NOMO-1 (cell line): ENCODE results near the gene UNC93B1.

Experiments used
- DNase-seq, 2 experiments: peaks; one replicate each; lab custom pipeline; 2025; ENCODE audit not compliant: unreplicated experiment in 2 of 2; lab: John Stamatoyannopoulos, UW

The UNC93B1 gene, protein sequence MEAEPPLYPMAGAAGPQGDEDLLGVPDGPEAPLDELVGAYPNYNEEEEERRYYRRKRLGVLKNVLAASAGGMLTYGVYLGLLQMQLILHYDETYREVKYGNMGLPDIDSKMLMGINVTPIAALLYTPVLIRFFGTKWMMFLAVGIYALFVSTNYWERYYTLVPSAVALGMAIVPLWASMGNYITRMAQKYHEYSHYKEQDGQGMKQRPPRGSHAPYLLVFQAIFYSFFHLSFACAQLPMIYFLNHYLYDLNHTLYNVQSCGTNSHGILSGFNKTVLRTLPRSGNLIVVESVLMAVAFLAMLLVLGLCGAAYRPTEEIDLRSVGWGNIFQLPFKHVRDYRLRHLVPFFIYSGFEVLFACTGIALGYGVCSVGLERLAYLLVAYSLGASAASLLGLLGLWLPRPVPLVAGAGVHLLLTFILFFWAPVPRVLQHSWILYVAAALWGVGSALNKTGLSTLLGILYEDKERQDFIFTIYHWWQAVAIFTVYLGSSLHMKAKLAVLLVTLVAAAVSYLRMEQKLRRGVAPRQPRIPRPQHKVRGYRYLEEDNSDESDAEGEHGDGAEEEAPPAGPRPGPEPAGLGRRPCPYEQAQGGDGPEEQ

DNA sequence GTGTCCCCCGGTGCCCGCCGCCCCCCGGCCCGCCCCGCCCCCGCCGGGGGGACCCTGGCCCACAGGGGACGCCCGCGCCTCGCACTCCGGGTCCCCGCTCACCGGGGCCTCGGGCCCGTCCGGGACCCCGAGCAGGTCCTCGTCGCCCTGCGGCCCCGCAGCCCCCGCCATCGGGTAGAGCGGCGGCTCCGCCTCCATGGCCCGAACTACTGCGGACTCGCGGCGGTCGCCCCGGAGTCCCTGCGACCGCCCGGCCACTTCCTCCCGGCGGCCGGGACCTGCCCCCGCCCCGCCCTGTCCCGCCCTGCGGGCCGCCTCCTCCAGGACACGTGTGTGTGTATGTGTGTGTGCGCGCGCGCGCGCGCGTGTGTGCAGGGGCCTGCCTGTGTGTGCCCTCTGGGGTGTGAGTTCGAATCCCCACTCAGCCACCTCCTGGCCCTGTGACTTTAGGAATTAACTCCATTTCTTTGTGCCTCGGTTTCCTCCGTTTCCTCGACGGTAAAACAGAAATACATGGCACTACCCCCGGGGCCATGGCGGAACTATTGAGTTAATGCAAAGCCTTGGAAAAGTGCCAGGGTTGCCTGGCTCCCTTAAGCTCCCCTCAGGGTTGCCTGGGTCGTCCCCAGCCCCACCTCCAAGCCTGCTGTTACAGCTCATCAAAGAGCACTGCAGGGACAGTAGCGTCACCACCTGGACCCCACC, at the start of gene UNC93B1:
TSS of gene UNC93B1 (minus strand) at position 252 of the 705 bp plus-strand sequence. CDS start at position 198, 54 bp downstream.
- DNase-seq, result peak; percentile 71 to 92

DNA sequence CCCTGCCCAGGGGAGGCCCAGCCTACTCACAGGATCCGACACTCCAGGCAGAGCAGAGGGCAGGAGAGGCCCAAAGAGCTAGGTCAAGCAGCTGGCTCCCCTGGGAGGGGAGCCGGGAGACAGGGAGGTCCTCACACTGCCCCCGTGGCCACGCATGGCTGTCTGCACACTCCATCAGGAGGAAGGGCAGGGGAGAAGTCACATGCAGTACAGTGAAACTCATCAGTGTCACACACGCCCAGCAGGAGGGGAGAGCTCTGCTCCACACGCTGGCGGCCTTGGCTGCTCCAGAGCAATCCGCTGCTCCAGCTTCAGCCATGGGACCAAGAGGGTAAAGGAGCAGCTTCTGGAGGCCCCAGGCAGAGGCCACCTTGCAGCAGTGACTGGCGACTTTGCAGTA, 49.2 kb upstream of the UNC93B1 start:
- no peak for DNase-seq

DNA sequence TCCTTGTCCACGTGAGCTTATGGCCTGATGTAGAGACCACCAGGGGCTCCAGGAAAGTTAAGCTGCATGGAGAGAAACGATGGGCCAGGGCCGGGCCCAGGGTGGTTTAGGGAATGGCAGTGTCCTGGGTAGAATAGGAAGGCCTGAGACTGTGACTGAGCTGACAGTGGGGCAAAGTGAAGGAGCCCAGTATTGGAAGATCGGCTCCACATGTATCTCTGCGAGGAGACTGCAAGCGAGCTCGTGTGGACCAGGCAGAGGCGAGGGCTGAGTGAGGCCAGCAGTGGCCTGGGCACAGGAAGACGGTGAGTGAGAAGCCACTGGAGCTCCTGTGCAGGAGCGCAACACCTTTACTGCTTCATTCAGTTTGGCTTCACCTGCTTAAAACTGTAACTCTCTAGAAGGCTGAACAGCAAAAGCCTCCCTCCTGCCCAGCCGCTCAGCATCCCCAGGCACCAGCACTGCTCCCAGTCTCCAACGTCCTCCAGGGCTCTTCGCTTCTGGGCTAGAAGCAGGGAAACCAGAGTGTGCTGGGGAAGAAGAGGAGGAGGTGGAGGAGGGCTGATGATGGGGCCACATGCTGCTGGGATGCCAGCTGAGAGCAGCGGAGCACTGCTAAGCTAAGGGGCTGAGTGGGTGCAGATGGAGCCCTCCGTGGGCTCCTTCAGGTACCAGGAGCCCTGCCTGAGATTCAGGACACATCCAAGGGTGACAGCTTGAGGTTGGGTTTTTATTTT, 48.4 kb upstream of the UNC93B1 start:
- DNase-seq, result no peak

GRCh38 chr11:68051191-68052136, 47.6 kb upstream of the UNC93B1 start:
- DNase-seq, result no peak

GRCh38 chr11:68050371-68050841, 46.5 kb upstream of the UNC93B1 start:
- no peak for DNase-seq

GRCh38 chr11:68049509-68050370, 45.8 kb upstream of the UNC93B1 start:
- DNase-seq, result no peak

DNA sequence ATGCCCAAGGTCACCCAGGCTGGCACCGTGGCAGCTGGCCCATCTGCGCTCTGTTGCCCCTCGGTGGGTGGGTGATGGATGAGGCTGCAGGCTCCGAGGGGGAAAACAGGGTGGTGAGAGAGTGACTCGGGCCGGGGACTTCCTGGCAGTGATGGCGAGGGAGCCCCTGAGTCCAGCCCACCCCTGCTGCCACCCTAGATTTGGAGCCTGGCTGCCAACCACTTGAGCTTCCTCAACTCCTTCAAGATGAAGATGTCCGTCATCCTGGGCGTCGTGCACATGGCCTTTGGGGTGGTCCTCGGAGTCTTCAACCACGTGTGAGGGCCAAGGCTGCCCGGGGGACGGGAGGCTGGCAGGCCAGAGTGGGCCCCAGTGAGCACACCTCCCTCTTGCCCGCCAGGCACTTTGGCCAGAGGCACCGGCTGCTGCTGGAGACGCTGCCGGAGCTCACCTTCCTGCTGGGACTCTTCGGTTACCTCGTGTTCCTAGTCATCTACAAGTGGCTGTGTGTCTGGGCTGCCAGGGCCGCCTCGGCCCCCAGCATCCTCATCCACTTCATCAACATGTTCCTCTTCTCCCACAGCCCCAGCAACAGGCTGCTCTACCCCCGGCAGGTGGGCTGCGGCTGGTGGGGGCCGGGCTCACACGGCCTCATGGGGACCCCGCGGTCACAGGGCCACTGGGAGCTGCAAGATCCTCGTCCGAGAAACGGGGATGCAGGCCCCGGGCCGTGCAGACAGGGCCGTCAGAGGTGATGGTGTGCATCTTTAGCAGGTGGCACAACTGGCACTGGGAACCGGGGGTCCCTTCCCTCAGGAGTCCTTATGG, 45.0 kb upstream of the UNC93B1 start:
- DNase-seq, result no peak

GRCh38 chr11:68047437-68048290, 43.8 kb upstream of the UNC93B1 start:
- DNase-seq, result no peak

DNA sequence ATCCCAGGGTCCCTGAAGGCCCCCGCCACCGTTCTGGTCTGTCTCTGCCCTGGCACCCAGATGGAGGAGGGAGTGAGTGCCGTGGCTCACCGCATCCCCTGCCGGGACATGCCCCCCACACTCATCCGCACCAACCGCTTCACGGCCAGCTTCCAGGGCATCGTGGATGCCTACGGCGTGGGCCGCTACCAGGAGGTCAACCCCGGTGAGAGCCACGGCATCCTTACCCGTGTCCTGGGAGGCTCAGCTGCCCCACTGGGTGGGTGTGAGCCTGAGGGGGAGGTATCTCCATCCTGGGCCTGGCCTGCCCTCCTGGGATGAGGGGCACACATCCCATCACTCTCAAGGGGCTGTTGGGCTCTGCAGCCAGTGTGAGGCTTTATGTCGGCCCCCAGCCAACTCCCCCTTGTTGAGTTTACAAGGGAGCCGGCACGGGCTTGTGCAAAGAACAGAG, 41.0 kb upstream of the UNC93B1 start:
- DNase-seq, result no peak

- DNase-seq, result no peak
These were observed 40.4 kb upstream of the UNC93B1 start for GRCh38 chr11:68044145-68044813.

DNA sequence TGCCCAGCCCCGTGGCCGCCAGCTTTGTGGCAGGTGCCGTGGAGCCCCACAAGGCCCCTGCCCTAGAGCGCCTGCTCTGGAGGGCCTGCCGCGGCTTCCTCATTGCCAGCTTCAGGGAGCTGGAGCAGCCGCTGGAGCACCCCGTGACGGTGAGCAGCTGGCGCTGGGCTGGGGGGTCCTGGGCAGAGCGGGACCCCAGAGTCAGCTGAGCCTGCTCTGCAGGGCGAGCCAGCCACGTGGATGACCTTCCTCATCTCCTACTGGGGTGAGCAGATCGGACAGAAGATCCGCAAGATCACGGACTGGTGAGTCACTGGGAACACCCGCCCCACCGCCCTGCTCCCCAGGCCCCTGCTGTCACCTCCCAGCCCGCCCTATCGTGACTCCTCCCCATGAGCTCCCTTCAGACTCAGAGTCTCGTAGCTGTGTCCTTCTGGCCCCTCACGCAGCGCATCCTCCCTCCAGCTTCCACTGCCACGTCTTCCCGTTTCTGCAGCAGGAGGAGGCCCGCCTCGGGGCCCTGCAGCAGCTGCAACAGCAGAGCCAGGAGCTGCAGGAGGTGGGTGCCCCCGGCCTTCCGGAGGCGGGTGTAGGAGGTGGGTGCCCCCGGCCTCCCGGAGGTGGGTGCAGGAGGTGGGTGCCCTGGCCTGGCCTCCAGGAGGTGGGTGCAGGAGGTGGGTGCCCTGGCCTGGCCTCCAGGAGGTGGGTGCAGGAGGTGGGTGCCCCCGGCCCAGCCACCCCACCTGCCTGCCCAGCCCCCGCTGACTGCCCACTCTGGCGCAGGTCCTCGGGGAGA, 39.6 kb upstream of the UNC93B1 start:
- DNase-seq, result no peak

DNA sequence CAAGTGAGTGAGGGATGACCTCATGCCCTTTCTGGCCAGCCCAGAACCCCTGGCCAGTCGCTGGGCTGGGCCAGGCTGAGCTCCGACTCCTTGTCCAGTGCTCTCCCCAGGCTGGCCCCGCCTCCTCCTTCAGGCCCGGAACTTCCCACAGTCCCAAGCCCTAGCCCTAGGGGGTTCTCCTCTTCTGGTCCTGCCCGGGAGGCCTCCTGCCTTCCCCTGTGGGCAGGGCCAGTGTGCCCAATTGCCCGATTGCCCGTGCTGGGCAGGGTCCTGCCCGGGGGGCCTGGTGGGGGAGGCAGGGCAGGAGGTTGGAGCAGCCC, 39.1 kb upstream of the UNC93B1 start:
- no peak for DNase-seq

DNA sequence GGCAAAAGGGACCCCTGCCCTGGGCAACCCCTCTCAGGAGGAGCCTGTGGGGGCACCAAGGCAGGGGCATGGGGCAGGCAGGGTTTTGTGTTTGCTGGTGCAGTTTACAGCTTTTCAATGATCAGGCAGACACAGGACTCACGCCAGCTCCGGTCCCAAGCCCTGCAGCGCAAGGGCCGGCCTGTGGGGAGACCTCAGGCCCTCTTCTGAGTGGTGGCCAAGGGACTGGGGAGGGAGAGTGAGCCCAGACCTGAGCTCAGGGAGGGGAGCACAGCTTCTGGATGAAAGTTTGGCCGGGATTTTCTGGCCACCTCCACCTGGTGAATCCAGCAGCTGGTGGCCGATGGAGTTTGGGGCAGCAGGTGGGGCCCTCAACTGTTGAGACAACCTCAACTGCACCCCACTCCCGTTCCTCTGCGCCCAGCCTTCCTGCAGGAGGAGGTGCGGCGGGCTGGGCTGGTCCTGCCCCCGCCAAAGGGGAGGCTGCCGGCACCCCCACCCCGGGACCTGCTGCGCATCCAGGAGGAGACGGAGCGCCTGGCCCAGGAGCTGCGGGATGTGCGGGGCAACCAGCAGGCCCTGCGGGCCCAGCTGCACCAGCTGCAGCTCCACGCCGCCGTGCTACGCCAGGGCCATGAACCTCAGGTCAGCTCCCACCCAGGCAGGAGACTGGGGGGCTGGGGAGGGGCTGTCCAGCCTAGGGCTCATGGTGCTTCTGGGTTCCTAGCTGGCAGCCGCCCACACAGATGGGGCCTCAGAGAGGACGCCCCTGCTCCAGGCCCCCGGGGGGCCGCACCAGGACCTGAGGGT, 38.5 kb upstream of the UNC93B1 start:
- no peak for DNase-seq

DNA sequence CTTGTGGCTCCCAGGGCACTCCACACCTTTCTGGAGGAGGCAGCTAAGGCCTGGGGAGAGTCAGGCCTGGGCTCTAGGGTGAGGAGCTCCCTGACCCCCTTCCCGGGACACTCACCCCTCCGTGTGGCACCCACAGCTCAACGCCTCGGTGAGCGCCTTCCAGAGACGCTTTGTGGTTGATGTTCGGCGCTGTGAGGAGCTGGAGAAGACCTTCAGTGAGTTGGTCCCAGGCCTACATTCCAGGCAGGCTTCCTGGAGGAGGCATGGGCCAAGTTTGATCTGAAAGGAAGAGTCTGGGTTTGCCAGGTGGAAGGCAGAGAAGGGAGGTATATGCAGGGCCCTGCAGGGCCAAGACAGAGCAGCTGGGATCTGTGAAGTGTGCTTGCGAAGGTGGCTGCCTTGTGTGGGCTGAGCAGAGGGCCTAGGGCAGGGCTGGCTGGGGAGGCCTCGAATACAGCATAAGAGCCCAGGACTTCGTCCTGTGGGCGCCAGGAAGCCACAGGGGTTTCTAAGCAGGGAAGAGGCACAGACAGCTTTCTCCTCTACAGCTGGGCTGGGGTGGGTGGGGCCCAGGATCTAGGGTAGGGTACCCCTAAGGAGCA, 37.8 kb upstream of the UNC93B1 start:
- no peak for DNase-seq
